Measurements from ENCODE around the gene ARMH4. TPM values are rescaled to one million over a fixed set of nuclear protein-coding genes. Genes with fewer than 3 reads are reported as not detected.
A peak's percentile ranks its signal among the peaks of the same experiment; 100 is the strongest.

ARMH4 gene
- total and polyA plus RNA-seq, 5 donors from 2014 or later, result 0.27 to 1.0 (median 0.78) TPM; not detected in 1

- H3K36me3 ChIP-seq (ENCODE audit: control insufficient read depth, insufficient read depth, low read length), result no peaks in the 10 kb centered on the region
- H3K27ac ChIP-seq (ENCODE audit: insufficient read depth, low read length, poor library complexity, severe bottlenecking), result no peak overlapping the region
- no peak overlapping the region for H3K4me3 Mint-ChIP-seq
- no peaks in the 10 kb centered on the region for H3K4me1 Mint-ChIP-seq
- DNase-seq (no peak), ATAC-seq (ENCODE audit: low read depth in 2 of 2) (no peak)
- H3K9me3 Mint-ChIP-seq, result no peaks in the 10 kb centered on the region
- no peaks in the 10 kb centered on the region for H3K9me3 ChIP-seq (ENCODE audit: control insufficient read depth in 2 of 2, low read length in 2 of 2)
- peaks cover 15% of the 10 kb centered on the region for H3K27me3 Mint-ChIP-seq
- H3K4me3 ChIP-seq (ENCODE audit: low read depth, low read length), result no peak overlapping the region
- H3K4me1 ChIP-seq (ENCODE audit: control insufficient read depth, insufficient read depth, low read length, poor library complexity, severe bottlenecking), result no peaks in the 10 kb centered on the region
- H3K27me3 ChIP-seq (ENCODE audit: control insufficient read depth, insufficient read depth, low read length), result peaks cover 4% of the 10 kb centered on the region
- no peaks in the 10 kb centered on the region for H3K36me3 Mint-ChIP-seq
- no peak overlapping the region for H3K27ac Mint-ChIP-seq
Observed at GRCh38 chr14:58078068-58078467, 73.9 kb downstream of the ARMH4 start.

- Histone ChIP-seq H3K4me3 (ENCODE audit: low read depth, low read length) (no peak overlapping the region), H3K9me3 (ENCODE audit: control insufficient read depth in 2 of 2, low read length in 2 of 2) (no peaks in the 10 kb centered on the region), H3K4me1 (ENCODE audit: control insufficient read depth, insufficient read depth, low read length, poor library complexity, severe bottlenecking) (no peaks in the 10 kb centered on the region), H3K36me3 (ENCODE audit: control insufficient read depth, insufficient read depth, low read length) (no peaks in the 10 kb centered on the region), H3K27ac (ENCODE audit: insufficient read depth, low read length, poor library complexity, severe bottlenecking) (no peak overlapping the region), H3K27me3 (ENCODE audit: control insufficient read depth, insufficient read depth, low read length) (peaks cover 4% of the 10 kb centered on the region)
- no peaks in the 10 kb centered on the region for H3K36me3 Mint-ChIP-seq
- peak overlapping the region in 1 of 3 donors; percentile 53 for H3K27ac Mint-ChIP-seq
- H3K4me1 Mint-ChIP-seq, result no peaks in the 10 kb centered on the region
- DNase-seq, result no peak
- no peak for ATAC-seq (ENCODE audit: low read depth in 2 of 2)
- H3K4me3 Mint-ChIP-seq, result no peak overlapping the region
- no peaks in the 10 kb centered on the region for H3K9me3 Mint-ChIP-seq
- peaks cover 15% of the 10 kb centered on the region for H3K27me3 Mint-ChIP-seq
Observed at GRCh38 chr14:58077621-58078020, 74.4 kb downstream of the ARMH4 start.

- Mint-ChIP-seq H3K4me1 (no peaks in the 10 kb centered on the region), H3K27ac (no peak overlapping the region), H3K4me3 (no peak overlapping the region), H3K36me3 (no peaks in the 10 kb centered on the region), H3K27me3 (peaks cover 5% of the 10 kb centered on the region), H3K9me3 (no peaks in the 10 kb centered on the region)
- no peaks in the 10 kb centered on the region for H3K9me3 ChIP-seq (ENCODE audit: control insufficient read depth in 2 of 2, low read length in 2 of 2)
- H3K27ac ChIP-seq (ENCODE audit: insufficient read depth, low read length, poor library complexity, severe bottlenecking), result no peak overlapping the region
- DNase-seq (no peak), ATAC-seq (ENCODE audit: low read depth in 2 of 2) (no peak)
- H3K4me3 ChIP-seq (ENCODE audit: low read depth, low read length), result no peak overlapping the region
- H3K27me3 ChIP-seq (ENCODE audit: control insufficient read depth, insufficient read depth, low read length), result peaks cover 4% of the 10 kb centered on the region
- H3K4me1 ChIP-seq (ENCODE audit: control insufficient read depth, insufficient read depth, low read length, poor library complexity, severe bottlenecking), result no peaks in the 10 kb centered on the region
- no peaks in the 10 kb centered on the region for H3K36me3 ChIP-seq (ENCODE audit: control insufficient read depth, insufficient read depth, low read length)
Observed at GRCh38 chr14:58073516-58073915, 78.5 kb downstream of the ARMH4 start.

- Histone ChIP-seq H3K4me3 (ENCODE audit: low read depth, low read length) (no peak overlapping the region), H3K4me1 (ENCODE audit: control insufficient read depth, insufficient read depth, low read length, poor library complexity, severe bottlenecking) (no peaks in the 10 kb centered on the region), H3K9me3 (ENCODE audit: control insufficient read depth in 2 of 2, low read length in 2 of 2) (no peaks in the 10 kb centered on the region), H3K27me3 (ENCODE audit: control insufficient read depth, insufficient read depth, low read length) (peaks cover 6% of the 10 kb centered on the region), H3K36me3 (ENCODE audit: control insufficient read depth, insufficient read depth, low read length) (no peaks in the 10 kb centered on the region), H3K27ac (ENCODE audit: insufficient read depth, low read length, poor library complexity, severe bottlenecking) (no peak overlapping the region)
- Mint-ChIP-seq H3K27ac (no peak overlapping the region), H3K4me3 (no peak overlapping the region), H3K4me1 (no peaks in the 10 kb centered on the region), H3K27me3 (peaks cover 5% of the 10 kb centered on the region), H3K9me3 (no peaks in the 10 kb centered on the region), H3K36me3 (no peaks in the 10 kb centered on the region)
- ATAC-seq (ENCODE audit: low read depth in 2 of 2), result peak in 1 of 2 donors; percentile 50
- peak; percentile 1 to 68 (median 27) for DNase-seq
Observed at GRCh38 chr14:58072288-58073071, 79.5 kb downstream of the ARMH4 start.

DNA sequence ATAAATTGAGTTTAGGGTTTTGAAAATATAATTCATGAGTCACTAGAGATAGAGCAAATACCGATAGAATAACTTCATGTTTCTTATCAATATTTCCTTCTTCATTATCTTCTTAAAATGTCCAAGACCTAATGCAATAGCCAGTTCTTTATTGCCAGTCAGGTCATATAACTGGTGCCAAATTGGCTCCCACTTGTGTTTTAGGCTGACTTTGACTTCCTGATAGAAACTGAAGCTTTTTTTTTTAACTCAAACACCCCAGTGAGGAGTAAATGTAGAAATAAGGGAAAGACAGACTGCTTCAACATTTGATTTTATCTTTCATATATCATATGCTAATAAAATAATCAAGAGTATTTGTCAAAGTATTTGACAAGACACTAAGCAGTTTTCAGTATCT, 80.7 kb downstream of the ARMH4 start:
- Histone ChIP-seq H3K27ac (ENCODE audit: insufficient read depth, low read length, poor library complexity, severe bottlenecking) (no peak overlapping the region), H3K9me3 (ENCODE audit: control insufficient read depth in 2 of 2, low read length in 2 of 2) (no peaks in the 10 kb centered on the region), H3K4me1 (ENCODE audit: control insufficient read depth, insufficient read depth, low read length, poor library complexity, severe bottlenecking) (no peaks in the 10 kb centered on the region), H3K27me3 (ENCODE audit: control insufficient read depth, insufficient read depth, low read length) (peaks cover 6% of the 10 kb centered on the region), H3K36me3 (ENCODE audit: control insufficient read depth, insufficient read depth, low read length) (no peaks in the 10 kb centered on the region), H3K4me3 (ENCODE audit: low read depth, low read length) (no peak overlapping the region)
- Mint-ChIP-seq H3K4me1 (no peaks in the 10 kb centered on the region), H3K27me3 (peaks cover 5% of the 10 kb centered on the region), H3K27ac (no peak overlapping the region), H3K9me3 (no peaks in the 10 kb centered on the region), H3K36me3 (no peaks in the 10 kb centered on the region), H3K4me3 (no peak overlapping the region)
- DNase-seq (no peak), ATAC-seq (ENCODE audit: low read depth in 2 of 2) (no peak)

- no peaks in the 10 kb centered on the region for H3K36me3 Mint-ChIP-seq
- H3K27me3 Mint-ChIP-seq, result peaks cover 6% of the 10 kb centered on the region
- H3K36me3 ChIP-seq (ENCODE audit: control insufficient read depth, insufficient read depth, low read length), result no peaks in the 10 kb centered on the region
Observed at GRCh38 chr14:58068306-58068705, 83.7 kb downstream of the ARMH4 start.

GRCh38 chr14:58066115-58066514, 85.9 kb downstream of the ARMH4 start:
- H3K4me3 Mint-ChIP-seq, result no peak overlapping the region
- H3K27ac Mint-ChIP-seq, result no peak overlapping the region
- Histone ChIP-seq H3K4me3 (ENCODE audit: low read depth, low read length) (no peak overlapping the region), H3K9me3 (ENCODE audit: control insufficient read depth in 2 of 2, low read length in 2 of 2) (no peaks in the 10 kb centered on the region), H3K4me1 (ENCODE audit: control insufficient read depth, insufficient read depth, low read length, poor library complexity, severe bottlenecking) (no peaks in the 10 kb centered on the region), H3K36me3 (ENCODE audit: control insufficient read depth, insufficient read depth, low read length) (no peaks in the 10 kb centered on the region), H3K27ac (ENCODE audit: insufficient read depth, low read length, poor library complexity, severe bottlenecking) (no peak overlapping the region), H3K27me3 (ENCODE audit: control insufficient read depth, insufficient read depth, low read length) (peaks cover 2% of the 10 kb centered on the region)
- peaks cover 0 to 3% (median 0%) of the 10 kb centered on the region in 7 donors for H3K9me3 Mint-ChIP-seq
- no peaks in the 10 kb centered on the region for H3K36me3 Mint-ChIP-seq
- no peaks in the 10 kb centered on the region for H3K4me1 Mint-ChIP-seq
- peaks cover 4% of the 10 kb centered on the region for H3K27me3 Mint-ChIP-seq
- ATAC-seq (ENCODE audit: low read depth in 2 of 2), result no peak
- DNase-seq, result no peak

More at GRCh38 chr14:58068306-58068705, 83.7 kb downstream of the ARMH4 start:
- H3K4me3 ChIP-seq (ENCODE audit: low read depth, low read length), result no peak overlapping the region
- DNase-seq (no peak), ATAC-seq (ENCODE audit: low read depth in 2 of 2) (no peak)
- no peaks in the 10 kb centered on the region for H3K4me1 ChIP-seq (ENCODE audit: control insufficient read depth, insufficient read depth, low read length, poor library complexity, severe bottlenecking)
- no peaks in the 10 kb centered on the region for H3K9me3 Mint-ChIP-seq
- peaks cover 2% of the 10 kb centered on the region for H3K27me3 ChIP-seq (ENCODE audit: control insufficient read depth, insufficient read depth, low read length)
- H3K27ac ChIP-seq (ENCODE audit: insufficient read depth, low read length, poor library complexity, severe bottlenecking), result no peak overlapping the region
- H3K4me1 Mint-ChIP-seq, result no peaks in the 10 kb centered on the region
- H3K9me3 ChIP-seq (ENCODE audit: control insufficient read depth in 2 of 2, low read length in 2 of 2), result no peaks in the 10 kb centered on the region
- no peak overlapping the region for H3K4me3 Mint-ChIP-seq
- H3K27ac Mint-ChIP-seq, result no peak overlapping the region

DNA sequence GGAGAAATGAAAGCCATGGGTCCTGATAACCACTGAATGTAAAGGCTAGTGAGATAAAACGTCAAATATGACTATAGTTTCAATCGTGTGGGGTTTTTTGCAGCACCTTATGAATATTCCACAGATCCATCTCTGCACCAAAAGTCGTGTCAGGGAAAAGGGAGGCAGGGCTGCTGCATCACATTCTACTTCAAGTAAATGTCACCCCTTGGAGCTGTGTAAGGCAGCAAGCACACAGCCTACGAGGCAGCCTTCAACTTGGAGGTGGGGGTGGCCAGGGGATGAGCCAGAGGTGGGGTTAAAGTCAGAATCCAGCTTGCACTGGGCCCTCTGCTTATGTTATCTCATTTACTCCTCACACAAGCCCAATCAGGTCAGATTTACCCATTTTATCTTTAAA, 90.4 kb downstream of the ARMH4 start:
- H3K9me3 Mint-ChIP-seq, result peaks cover 0 to 3% (median 0%) of the 10 kb centered on the region in 7 donors
- peaks cover 15% of the 10 kb centered on the region for H3K27me3 Mint-ChIP-seq
- Histone ChIP-seq H3K4me3 (ENCODE audit: low read depth, low read length) (no peak overlapping the region), H3K4me1 (ENCODE audit: control insufficient read depth, insufficient read depth, low read length, poor library complexity, severe bottlenecking) (no peaks in the 10 kb centered on the region), H3K27ac (ENCODE audit: insufficient read depth, low read length, poor library complexity, severe bottlenecking) (no peak overlapping the region), H3K36me3 (ENCODE audit: control insufficient read depth, insufficient read depth, low read length) (no peaks in the 10 kb centered on the region), H3K9me3 (ENCODE audit: control insufficient read depth in 2 of 2, low read length in 2 of 2) (no peaks in the 10 kb centered on the region), H3K27me3 (ENCODE audit: control insufficient read depth, insufficient read depth, low read length) (peaks cover 10% of the 10 kb centered on the region)
- H3K27ac Mint-ChIP-seq, result no peak overlapping the region
- H3K36me3 Mint-ChIP-seq, result no peaks in the 10 kb centered on the region
- H3K4me1 Mint-ChIP-seq, result no peaks in the 10 kb centered on the region
- ATAC-seq (ENCODE audit: low read depth in 2 of 2), result no peak
- H3K4me3 Mint-ChIP-seq, result no peak overlapping the region
- DNase-seq, result no peak
